OCI-LY3 (cell line): ENCODE measurements around the gene IRAG1.

Experiments used
- H2AFZ ChIP-seq: fragments of 200-600, 300-600 bp; shearing (Covaris generic); 2 replicates; pipeline ENCODE4 v1.6.0; 2014; ENCODE audit warnings: antibody characterized with exemption, low read depth, low read length
- H3K27ac ChIP-seq: fragments of 200-600, 300-600 bp; sonication (generic); 2 replicates; pipeline ENCODE4 v1.5.1; 2014; ENCODE audit warnings: mild to moderate bottlenecking, low read length, moderate library complexity, mixed read lengths
- H3K27me3 ChIP-seq: fragments of 200-600, 300-600 bp; sonication (generic); 2 replicates; pipeline ENCODE4 v1.6.1; 2014; ENCODE audit warnings: low read depth, low read length, mixed read lengths
- H3K36me3 ChIP-seq: fragments of 200-600, 300-600 bp; sonication (generic); replicated peaks from 2 replicates; pipeline ENCODE3; 2014; ENCODE audit warnings: low read depth, low read length, mixed read lengths
- H3K4me1 ChIP-seq: fragments of 300-600, 200-600 bp; sonication (generic); 2 replicates; pipeline ENCODE4 v1.6.1; 2014; ENCODE audit warnings: low read length, mixed read lengths
- H3K4me2 ChIP-seq: fragments of 200-600, 300-600 bp; sonication (generic); 2 replicates; pipeline ENCODE4 v1.6.1; 2014; ENCODE audit warnings: low read length, mixed read lengths
- H3K4me3 ChIP-seq: fragments of 300-600, 200-600 bp; sonication (generic); 2 replicates; pipeline ENCODE4 v1.5.1; 2014; ENCODE audit warnings: antibody characterized with exemption, mild to moderate bottlenecking, low read length, moderate library complexity
- H3K79me2 ChIP-seq: fragments of 300-600, 200-600 bp; shearing (Covaris generic); 2 replicates; pipeline ENCODE4 v1.6.1; 2014; ENCODE audit warnings: mild to moderate bottlenecking, low read length, mixed read lengths
- H3K9ac ChIP-seq: fragments of 300-600, 200-600 bp; shearing (Covaris generic); 2 replicates; pipeline ENCODE4 v1.6.0; 2014; ENCODE audit warnings: mild to moderate bottlenecking, low read length, moderate library complexity
- H3K9me3 ChIP-seq: fragments of 200-600, 300-600 bp; shearing (Covaris generic); 2 replicates; pipeline ENCODE4 v1.6.1; 2014; ENCODE audit warnings: low read length, mixed read lengths; ENCODE audit not compliant: insufficient read depth
- H4K20me1 ChIP-seq: fragments of 200-600, 300-600 bp; sonication (generic); 2 replicates; pipeline ENCODE4 v1.6.1; 2016; ENCODE audit warnings: low read length, mixed read lengths; ENCODE audit not compliant: insufficient read depth
- EZH2phosphoT487 ChIP-seq: fragments of 200-600 bp; shearing (Covaris generic); IDR thresholded peaks from 2 replicates; pipeline ENCODE4 v1.6.1; 2018; ENCODE audit warnings: antibody characterized with exemption, mixed run types, low read depth
- TF ChIP-seq, protein P1 (sequence below): fragments of 200-600, 300-600 bp; sonication (generic); IDR thresholded peaks from 2 replicates; pipeline ENCODE4 v1.5.1; 2014; ENCODE audit warnings: antibody characterized with exemption, low read length, low read depth

Gene IRAG1

GRCh38 chr11:10697323-10697620, 3.7 kb upstream of the IRAG1 start:
- H3K27me3 ChIP-seq, result no peaks in the 10 kb centered on the region

DNA sequence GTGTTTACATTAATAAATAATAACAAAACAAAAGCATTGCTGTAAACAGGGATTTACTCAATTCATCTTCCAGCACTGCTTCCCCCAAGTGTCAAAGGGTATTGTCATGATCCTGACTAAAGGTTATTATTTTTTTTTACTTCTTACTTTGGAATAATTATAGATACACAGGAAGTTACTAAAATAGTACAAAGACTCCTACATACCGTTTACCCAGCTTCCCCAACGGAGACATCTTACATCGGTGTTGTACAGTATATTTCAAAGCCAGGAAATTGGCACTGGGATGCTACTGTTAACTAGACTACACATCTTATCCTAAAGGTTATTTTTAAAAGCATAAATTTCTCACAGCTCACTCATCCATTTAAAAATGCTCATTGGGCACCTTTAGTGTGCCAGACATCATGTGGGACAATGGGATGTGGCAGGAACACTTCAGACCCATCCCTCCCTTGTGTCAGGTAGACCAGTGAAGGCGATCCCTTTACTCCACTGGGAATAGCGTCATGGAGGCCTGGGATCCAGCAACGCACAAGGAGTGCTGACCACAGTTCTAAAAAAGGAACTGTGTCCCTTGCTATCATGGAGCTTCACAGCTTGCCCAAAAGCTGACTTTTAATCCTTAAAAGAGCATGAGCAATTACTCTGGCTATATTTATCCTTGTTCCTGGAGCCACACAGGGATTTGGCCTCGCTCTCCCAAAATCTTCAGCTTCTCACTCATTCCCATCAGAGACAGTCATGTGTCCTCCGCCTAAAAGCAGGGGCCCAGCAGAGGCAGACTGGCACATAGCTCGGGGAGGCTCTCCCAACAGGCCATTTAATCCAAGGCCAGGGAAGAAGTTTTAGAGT, 3.1 kb upstream of the IRAG1 start:
- no peaks in the 10 kb centered on the region for H3K36me3 ChIP-seq
- no peak for TF ChIP-seq EZH2phosphoT487
- TF ChIP-seq, protein P1, sequence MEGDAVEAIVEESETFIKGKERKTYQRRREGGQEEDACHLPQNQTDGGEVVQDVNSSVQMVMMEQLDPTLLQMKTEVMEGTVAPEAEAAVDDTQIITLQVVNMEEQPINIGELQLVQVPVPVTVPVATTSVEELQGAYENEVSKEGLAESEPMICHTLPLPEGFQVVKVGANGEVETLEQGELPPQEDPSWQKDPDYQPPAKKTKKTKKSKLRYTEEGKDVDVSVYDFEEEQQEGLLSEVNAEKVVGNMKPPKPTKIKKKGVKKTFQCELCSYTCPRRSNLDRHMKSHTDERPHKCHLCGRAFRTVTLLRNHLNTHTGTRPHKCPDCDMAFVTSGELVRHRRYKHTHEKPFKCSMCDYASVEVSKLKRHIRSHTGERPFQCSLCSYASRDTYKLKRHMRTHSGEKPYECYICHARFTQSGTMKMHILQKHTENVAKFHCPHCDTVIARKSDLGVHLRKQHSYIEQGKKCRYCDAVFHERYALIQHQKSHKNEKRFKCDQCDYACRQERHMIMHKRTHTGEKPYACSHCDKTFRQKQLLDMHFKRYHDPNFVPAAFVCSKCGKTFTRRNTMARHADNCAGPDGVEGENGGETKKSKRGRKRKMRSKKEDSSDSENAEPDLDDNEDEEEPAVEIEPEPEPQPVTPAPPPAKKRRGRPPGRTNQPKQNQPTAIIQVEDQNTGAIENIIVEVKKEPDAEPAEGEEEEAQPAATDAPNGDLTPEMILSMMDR, result no peak

More at GRCh38 chr11:10697323-10697620, 3.7 kb upstream of the IRAG1 start:
- Histone ChIP-seq H3K9ac (no peak overlapping the region), H3K9me3 (no peaks in the 10 kb centered on the region), H3K4me3 (no peak overlapping the region), H2AFZ (no peak overlapping the region), H3K4me1 (no peaks in the 10 kb centered on the region), H3K79me2 (no peaks in the 10 kb centered on the region), H3K27ac (no peak overlapping the region), H4K20me1 (no peaks in the 10 kb centered on the region), H3K4me2 (no peak overlapping the region), H3K36me3 (no peaks in the 10 kb centered on the region)
- TF ChIP-seq, protein P1, result no peak
- TF ChIP-seq EZH2phosphoT487, result no peak

DNA sequence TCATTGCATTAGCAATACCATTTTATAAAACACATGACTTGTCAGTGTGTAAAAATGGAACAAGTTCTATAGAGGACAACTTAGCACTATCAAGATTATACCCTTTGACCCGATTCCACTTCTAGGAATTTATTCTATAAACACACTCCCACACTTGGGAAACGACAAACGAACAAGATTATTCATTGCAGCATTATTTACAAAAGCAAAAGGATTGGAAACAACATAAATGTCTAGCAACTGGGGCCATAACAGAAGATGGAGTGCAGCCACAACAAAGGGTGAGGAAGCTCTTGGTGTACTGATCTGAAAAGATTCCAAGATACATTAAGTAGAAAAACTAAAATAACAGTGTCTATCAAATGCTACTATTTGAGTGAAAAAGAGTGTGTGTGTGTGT, 2.3 kb upstream of the IRAG1 start:
- Histone ChIP-seq H3K36me3 (no peaks in the 10 kb centered on the region), H3K9ac (no peak overlapping the region), H3K4me3 (no peak overlapping the region), H3K79me2 (no peaks in the 10 kb centered on the region), H2AFZ (no peak overlapping the region), H3K27me3 (0 out of 2 replicates have a peak, but pooled peaks cover 3% of the 10 kb centered on the region), H4K20me1 (no peaks in the 10 kb centered on the region), H3K4me1 (no peaks in the 10 kb centered on the region), H3K9me3 (no peaks in the 10 kb centered on the region), H3K27ac (no peak overlapping the region), H3K4me2 (no peak overlapping the region)
- TF ChIP-seq EZH2phosphoT487, result no peak
- TF ChIP-seq, protein P1, result no peak

More for the DNA sequence above, 3.1 kb upstream of the IRAG1 start:
- Histone ChIP-seq H3K4me3 (no peak overlapping the region), H3K9me3 (no peaks in the 10 kb centered on the region), H3K79me2 (no peaks in the 10 kb centered on the region), H3K27ac (no peak overlapping the region), H3K4me2 (no peak overlapping the region), H2AFZ (no peak overlapping the region), H3K4me1 (no peaks in the 10 kb centered on the region), H3K27me3 (no peaks in the 10 kb centered on the region), H4K20me1 (no peaks in the 10 kb centered on the region), H3K9ac (no peak overlapping the region)

DNA sequence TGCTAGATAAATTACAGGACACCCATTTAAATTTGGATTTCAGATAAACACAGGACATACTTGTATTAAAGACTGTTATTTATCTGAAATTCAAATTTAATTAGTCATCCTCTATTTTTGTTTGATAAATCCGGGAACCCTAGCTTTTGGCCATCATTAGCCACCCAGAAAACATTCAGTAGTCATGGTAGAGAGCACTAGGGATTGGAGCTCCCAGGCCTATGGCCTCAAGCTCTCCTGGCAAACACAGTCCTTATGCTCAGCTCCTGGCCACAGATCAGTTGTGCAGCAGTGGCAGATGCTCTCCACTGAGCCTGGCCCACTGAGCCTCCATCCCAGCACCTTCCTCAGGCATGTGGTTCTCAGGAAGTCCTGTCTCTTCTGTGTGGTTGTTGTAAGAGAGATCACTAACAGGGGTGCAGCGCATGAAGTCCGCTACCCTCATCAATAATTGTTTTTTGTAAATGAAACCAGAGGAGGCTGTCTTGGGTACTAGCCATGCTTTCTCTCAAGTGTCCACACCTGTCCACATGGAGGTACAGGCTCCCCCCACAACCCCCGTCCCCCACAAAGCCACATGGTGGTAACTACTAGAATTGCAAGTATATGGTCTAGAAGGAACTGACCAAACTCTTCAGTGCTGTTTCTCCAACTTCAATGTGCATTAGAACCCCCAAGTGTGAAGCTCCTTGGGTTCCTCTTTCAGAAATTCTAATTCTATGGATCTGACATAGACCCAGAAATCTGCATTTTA, 1.1 kb upstream of the IRAG1 start:
- no peaks in the 10 kb centered on the region for H3K36me3 ChIP-seq
- no peaks in the 10 kb centered on the region for H3K9me3 ChIP-seq
- no peaks in the 10 kb centered on the region for H3K79me2 ChIP-seq
- TF ChIP-seq EZH2phosphoT487, result no peak
- TF ChIP-seq, protein P1, result no peak
- H3K27me3 ChIP-seq, result 0 out of 2 replicates have a peak, but pooled peaks cover 3% of the 10 kb centered on the region
- H3K9ac ChIP-seq, result no peak overlapping the region
- no peak overlapping the region for H3K27ac ChIP-seq
- H3K4me1 ChIP-seq, result no peaks in the 10 kb centered on the region
- no peak overlapping the region for H3K4me3 ChIP-seq
- no peak overlapping the region for H3K4me2 ChIP-seq
- no peaks in the 10 kb centered on the region for H4K20me1 ChIP-seq
- H2AFZ ChIP-seq, result no peak overlapping the region
